ENCODE data around the gene STK16. TPM values are rescaled to one million over a fixed set of nuclear protein-coding genes. Genes with fewer than 3 reads are reported as not detected.
"Not testable (repeated sequence)": the region's sequence is repeated elsewhere in the genome, so short reads cannot be mapped to it uniquely, and the experiment has no call there.

STK16 gene
- 32.0 and 33.3 TPM in 2 replicates for total RNA-seq

GRCh38 chr2:219245148-219245898, at the start of gene STK16, which contains the start of gene GLB1L:
Gene STK16 (plus strand): TSS chr2:219245479. CDS start chr2:219246000, 521 bp downstream.
Gene GLB1L (minus strand): TSS chr2:219245444. CDS start chr2:219243573, 1,871 bp downstream.
- peak within 1 kb of the TSS; percentile 96 for H3K4me3 Mint-ChIP-seq (ENCODE audit: low read depth)
- intact Hi-C loops (cut with micrococcal nuclease), result loop anchor here (1.0 kb wide), 3 partner anchors 8 to 68 kb away; partner anchors contain the start of genes ANKZF1, ATG9A, TUBA4A and TUBA4B
- peaks cover 50% of the 10 kb centered on the region for H3K4me1 Mint-ChIP-seq (ENCODE audit: low read depth)

GRCh38 chr2:219197388-219197787, 47.9 kb upstream of the STK16 start:
- no peak for DNase-seq (ENCODE audit: low spot score)
- intact Hi-C loops (cut with micrococcal nuclease), result no loop called here
- H3K4me3 Mint-ChIP-seq (ENCODE audit: low read depth), result no peak overlapping the region
- H3K36me3 Mint-ChIP-seq (ENCODE audit: low read depth), result peaks cover 3% of the 10 kb centered on the region
- H3K9me3 Mint-ChIP-seq, result no peaks in the 10 kb centered on the region
- no peak overlapping the region for H3K27ac Mint-ChIP-seq
- peaks cover 8% of the 10 kb centered on the region for H3K27me3 Mint-ChIP-seq (ENCODE audit: low read depth)
- H3K4me1 Mint-ChIP-seq (ENCODE audit: low read depth), result peaks cover 3% of the 10 kb centered on the region

More at GRCh38 chr2:219245148-219245898, at the start of gene STK16, which contains the start of gene GLB1L:
- peaks cover 45% of the 10 kb centered on the region for H3K36me3 Mint-ChIP-seq (ENCODE audit: low read depth)
- H3K27ac Mint-ChIP-seq, result peak within 1 kb of the TSS; percentile 97
- no peaks in the 10 kb centered on the region for H3K27me3 Mint-ChIP-seq (ENCODE audit: low read depth)
- H3K9me3 Mint-ChIP-seq, result no peaks in the 10 kb centered on the region
- peak; percentile 88 for DNase-seq (ENCODE audit: low spot score)

GRCh38 chr2:219198974-219199373, 46.3 kb upstream of the STK16 start:
- Mint-ChIP-seq H3K27ac (no peak overlapping the region), H3K27me3 (ENCODE audit: low read depth) (peaks cover 8% of the 10 kb centered on the region), H3K4me1 (ENCODE audit: low read depth) (peaks cover 3% of the 10 kb centered on the region), H3K9me3 (no peaks in the 10 kb centered on the region), H3K4me3 (ENCODE audit: low read depth) (no peak overlapping the region), H3K36me3 (ENCODE audit: low read depth) (peaks cover 3% of the 10 kb centered on the region)
- DNase-seq (ENCODE audit: low spot score), result peak; percentile 6
- intact Hi-C loops (cut with micrococcal nuclease), result no loop called here

- H3K9me3 Mint-ChIP-seq, result peaks cover 4% of the 10 kb centered on the region
These were observed 45.6 kb upstream of the STK16 start for GRCh38 chr2:219199470-219200211.

GRCh38 chr2:219200502-219201326, 44.6 kb upstream of the STK16 start:
- DNase-seq (ENCODE audit: low spot score), result peak; percentile 7
- H3K9me3 Mint-ChIP-seq; H3K4me1 Mint-ChIP-seq (ENCODE audit: low read depth); H3K36me3 Mint-ChIP-seq (ENCODE audit: low read depth); H3K27me3 Mint-ChIP-seq (ENCODE audit: low read depth); intact Hi-C loops (cut with micrococcal nuclease): not testable (repeated sequence)
- Mint-ChIP-seq H3K4me3 (ENCODE audit: low read depth) (peak overlapping the region; percentile 60), H3K27ac (peak overlapping the region; percentile 51)

More at GRCh38 chr2:219199470-219200211, 45.6 kb upstream of the STK16 start:
- peaks cover 8% of the 10 kb centered on the region for H3K27me3 Mint-ChIP-seq (ENCODE audit: low read depth)
- H3K4me3 Mint-ChIP-seq (ENCODE audit: low read depth), result no peak overlapping the region
- intact Hi-C loops (cut with micrococcal nuclease), result no loop called here
- peaks cover 3% of the 10 kb centered on the region for H3K4me1 Mint-ChIP-seq (ENCODE audit: low read depth)
- peak; percentile 6 for DNase-seq (ENCODE audit: low spot score)
- H3K27ac Mint-ChIP-seq, result no peak overlapping the region
- H3K36me3 Mint-ChIP-seq (ENCODE audit: low read depth), result peaks cover 3% of the 10 kb centered on the region

- H3K27me3 Mint-ChIP-seq (ENCODE audit: low read depth); H3K4me1 Mint-ChIP-seq (ENCODE audit: low read depth); H3K36me3 Mint-ChIP-seq (ENCODE audit: low read depth); intact Hi-C loops (cut with micrococcal nuclease); H3K9me3 Mint-ChIP-seq; H3K27ac Mint-ChIP-seq; H3K4me3 Mint-ChIP-seq (ENCODE audit: low read depth): not testable (repeated sequence)
- DNase-seq (ENCODE audit: low spot score), result peak; percentile 2
These were observed 43.9 kb upstream of the STK16 start for GRCh38 chr2:219201331-219201730.

- Mint-ChIP-seq H3K9me3 (peaks cover 7% of the 10 kb centered on the region), H3K36me3 (ENCODE audit: low read depth) (peaks cover 17% of the 10 kb centered on the region), H3K27ac (no peak overlapping the region), H3K4me3 (ENCODE audit: low read depth) (no peak overlapping the region), H3K4me1 (ENCODE audit: low read depth) (peaks cover 29% of the 10 kb centered on the region), H3K27me3 (ENCODE audit: low read depth) (no peaks in the 10 kb centered on the region)
- DNase-seq (ENCODE audit: low spot score), result peak; percentile 2
- intact Hi-C loops (cut with micrococcal nuclease), result no loop called here
These were observed 40.7 kb upstream of the STK16 start for GRCh38 chr2:219204425-219205164.

- peak; percentile 4 for DNase-seq (ENCODE audit: low spot score)
- intact Hi-C loops (cut with micrococcal nuclease), result no loop called here
- Mint-ChIP-seq H3K27ac (no peak overlapping the region), H3K4me3 (ENCODE audit: low read depth) (peak overlapping the region; percentile 37), H3K4me1 (ENCODE audit: low read depth) (peaks cover 34% of the 10 kb centered on the region), H3K9me3 (peaks cover 7% of the 10 kb centered on the region), H3K36me3 (ENCODE audit: low read depth) (peaks cover 22% of the 10 kb centered on the region), H3K27me3 (ENCODE audit: low read depth) (no peaks in the 10 kb centered on the region)
These were observed 40.1 kb upstream of the STK16 start for GRCh38 chr2:219205165-219205538.

- H3K27ac Mint-ChIP-seq, result peak overlapping the region; percentile 90
- DNase-seq (ENCODE audit: low spot score), result no peak
- H3K9me3 Mint-ChIP-seq, result peaks cover 7% of the 10 kb centered on the region
- peaks cover 34% of the 10 kb centered on the region for H3K4me1 Mint-ChIP-seq (ENCODE audit: low read depth)
- peak overlapping the region; percentile 84 for H3K4me3 Mint-ChIP-seq (ENCODE audit: low read depth)
- H3K27me3 Mint-ChIP-seq (ENCODE audit: low read depth), result no peaks in the 10 kb centered on the region
- peaks cover 28% of the 10 kb centered on the region for H3K36me3 Mint-ChIP-seq (ENCODE audit: low read depth)
- intact Hi-C loops (cut with micrococcal nuclease), result loop anchor here (1.0 to 2.0 kb wide), 6 partner anchors 23 to 182 kb away; partner anchors contain the start of genes ANKZF1, ATG9A, DNAJB2 and NHEJ1
These were observed 39.3 kb upstream of the STK16 start for GRCh38 chr2:219205981-219206327.

- H3K4me3 Mint-ChIP-seq (ENCODE audit: low read depth), result peak within 1 kb of the TSS; percentile 84
- intact Hi-C loops (cut with micrococcal nuclease), result loop anchor here (1.0 to 2.0 kb wide), 6 partner anchors 23 to 182 kb away; partner anchors contain the start of genes ANKZF1, ATG9A, DNAJB2 and NHEJ1
- no peaks in the 10 kb centered on the region for H3K27me3 Mint-ChIP-seq (ENCODE audit: low read depth)
- peaks cover 33% of the 10 kb centered on the region for H3K36me3 Mint-ChIP-seq (ENCODE audit: low read depth)
- peak within 1 kb of the TSS; percentile 90 for H3K27ac Mint-ChIP-seq
- DNase-seq (ENCODE audit: low spot score), result peak; percentile 94
- H3K9me3 Mint-ChIP-seq, result peaks cover 7% of the 10 kb centered on the region
- peaks cover 38% of the 10 kb centered on the region for H3K4me1 Mint-ChIP-seq (ENCODE audit: low read depth)
These were observed 38.7 kb upstream of the STK16 start, which contains the start of gene ZFAND2B for GRCh38 chr2:219206328-219207133. Gene ZFAND2B (plus strand): TSS chr2:219206782. CDS start chr2:219206988, 206 bp downstream.
